ENCODE data around the gene NPR2.

The NPR2 gene

GRCh38 chr9:35766997-35767396, 24.4 kb upstream of the NPR2 start:
- no peak for DNase-seq
- H3K27ac ChIP-seq: no peak overlapping the region
- no peak overlapping the region for H3K4me3 ChIP-seq (ENCODE audit: low read depth, low read length)
- H3K36me3 ChIP-seq: no peaks in the 10 kb centered on the region; the same call in 1 of the 2 replicates
- H3K27me3 ChIP-seq (ENCODE audit: insufficient read depth, low read depth, severe bottlenecking): no peaks in the 10 kb centered on the region
- TF ChIP-seq, protein P1, sequence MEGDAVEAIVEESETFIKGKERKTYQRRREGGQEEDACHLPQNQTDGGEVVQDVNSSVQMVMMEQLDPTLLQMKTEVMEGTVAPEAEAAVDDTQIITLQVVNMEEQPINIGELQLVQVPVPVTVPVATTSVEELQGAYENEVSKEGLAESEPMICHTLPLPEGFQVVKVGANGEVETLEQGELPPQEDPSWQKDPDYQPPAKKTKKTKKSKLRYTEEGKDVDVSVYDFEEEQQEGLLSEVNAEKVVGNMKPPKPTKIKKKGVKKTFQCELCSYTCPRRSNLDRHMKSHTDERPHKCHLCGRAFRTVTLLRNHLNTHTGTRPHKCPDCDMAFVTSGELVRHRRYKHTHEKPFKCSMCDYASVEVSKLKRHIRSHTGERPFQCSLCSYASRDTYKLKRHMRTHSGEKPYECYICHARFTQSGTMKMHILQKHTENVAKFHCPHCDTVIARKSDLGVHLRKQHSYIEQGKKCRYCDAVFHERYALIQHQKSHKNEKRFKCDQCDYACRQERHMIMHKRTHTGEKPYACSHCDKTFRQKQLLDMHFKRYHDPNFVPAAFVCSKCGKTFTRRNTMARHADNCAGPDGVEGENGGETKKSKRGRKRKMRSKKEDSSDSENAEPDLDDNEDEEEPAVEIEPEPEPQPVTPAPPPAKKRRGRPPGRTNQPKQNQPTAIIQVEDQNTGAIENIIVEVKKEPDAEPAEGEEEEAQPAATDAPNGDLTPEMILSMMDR (IDR thresholded peaks at IDR 0.05; ENCODE audit: low read depth, low read length): no peak
- no peaks in the 10 kb centered on the region for H3K9me3 ChIP-seq (ENCODE audit: severe bottlenecking)

- no peak overlapping the region for H3K4me3 ChIP-seq (ENCODE audit: low read depth, low read length)
- H3K27ac ChIP-seq: no peak overlapping the region
- TF ChIP-seq, protein P1 (IDR thresholded peaks at IDR 0.05; ENCODE audit: low read depth, low read length): no peak
- no peaks in the 10 kb centered on the region; the same call in 1 of the 2 replicates for H3K36me3 ChIP-seq
- H3K27me3 ChIP-seq (ENCODE audit: insufficient read depth, low read depth, severe bottlenecking): no peaks in the 10 kb centered on the region
- no peaks in the 10 kb centered on the region for H3K9me3 ChIP-seq (ENCODE audit: severe bottlenecking)
- no peak for DNase-seq
Observed at GRCh38 chr9:35767458-35767857, 23.9 kb upstream of the NPR2 start.

GRCh38 chr9:35769763-35770162, 21.6 kb upstream of the NPR2 start:
- no peaks in the 10 kb centered on the region for H3K9me3 ChIP-seq (ENCODE audit: severe bottlenecking)
- H3K4me3 ChIP-seq (ENCODE audit: low read depth, low read length): no peak overlapping the region
- TF ChIP-seq, protein P1 (IDR thresholded peaks at IDR 0.05; ENCODE audit: low read depth, low read length): no peak
- H3K27me3 ChIP-seq (ENCODE audit: insufficient read depth, low read depth, severe bottlenecking): no peaks in the 10 kb centered on the region
- no peak overlapping the region for H3K27ac ChIP-seq
- no peak for DNase-seq
- H3K36me3 ChIP-seq: peaks cover 2% of the 10 kb centered on the region; the same call in 1 of the 2 replicates

- H3K27ac ChIP-seq: peak overlapping the region; percentile 35; the same call in 1 of the 2 replicates
- TF ChIP-seq, protein P1 (IDR thresholded peaks at IDR 0.05; ENCODE audit: low read depth, low read length): no peak
- peaks cover 2% of the 10 kb centered on the region; the same call in 1 of the 2 replicates for H3K36me3 ChIP-seq
- no peak overlapping the region for H3K4me3 ChIP-seq (ENCODE audit: low read depth, low read length)
- no peak for DNase-seq
- no peaks in the 10 kb centered on the region for H3K27me3 ChIP-seq (ENCODE audit: insufficient read depth, low read depth, severe bottlenecking)
- no peaks in the 10 kb centered on the region for H3K9me3 ChIP-seq (ENCODE audit: severe bottlenecking)
Observed at GRCh38 chr9:35771075-35771433, 20.3 kb upstream of the NPR2 start.

- Histone ChIP-seq H3K27me3 (ENCODE audit: insufficient read depth, low read depth, severe bottlenecking) (no peaks in the 10 kb centered on the region), H3K4me3 (ENCODE audit: low read depth, low read length) (no peak overlapping the region), H3K9me3 (ENCODE audit: severe bottlenecking) (no peaks in the 10 kb centered on the region), H3K27ac (no peak overlapping the region), H3K36me3 (peaks cover 2% of the 10 kb centered on the region; the same call in 1 of the 2 replicates)
- TF ChIP-seq, protein P1 (IDR thresholded peaks at IDR 0.05; ENCODE audit: low read depth, low read length): no peak
- DNase-seq: no peak
Observed at GRCh38 chr9:35771534-35771933, 19.9 kb upstream of the NPR2 start.

- no peak overlapping the region for H3K27ac ChIP-seq
Observed at GRCh38 chr9:35771943-35772342, 19.4 kb upstream of the NPR2 start.

More at GRCh38 chr9:35771943-35772342, 19.4 kb upstream of the NPR2 start:
- Histone ChIP-seq H3K4me3 (ENCODE audit: low read depth, low read length) (no peak overlapping the region), H3K36me3 (peaks cover 2% of the 10 kb centered on the region; the same call in 1 of the 2 replicates), H3K27me3 (ENCODE audit: insufficient read depth, low read depth, severe bottlenecking) (no peaks in the 10 kb centered on the region), H3K9me3 (ENCODE audit: severe bottlenecking) (no peaks in the 10 kb centered on the region)
- TF ChIP-seq, protein P1 (IDR thresholded peaks at IDR 0.05; ENCODE audit: low read depth, low read length): no peak
- DNase-seq: no peak

Measured in WERI-Rb-1 (cell line).